Fibroblast of villous mesenchyme (primary cell): ENCODE data around the gene MAGI1. TPM values are rescaled to one million over a fixed set of nuclear protein-coding genes. Genes with fewer than 3 reads are reported as not detected.
"Not testable (repeated sequence)": the region's sequence is repeated elsewhere in the genome, so short reads cannot be mapped to it uniquely, and the experiment has no call there.

Experiments used
- DNase-seq: peaks from one replicate; pipeline ENCODE4 v3.0.0-alpha.2; 2010; ENCODE audit warnings: low read depth
- H3K4me3 ChIP-seq: 2 replicates; pipeline ENCODE4 v1.5.1; 2011; ENCODE audit warnings: low read depth, mild to moderate bottlenecking, low read length
- total RNA-seq: library from RNA; depleted of rRNA; stranded (reverse); fragments of >200 nt; gene quantifications from 2 replicates; pipeline ENCODE4 v1.2.3, GENCODE V29; 2012
- TF ChIP-seq, protein P1 (sequence below): IDR thresholded peaks from 2 replicates; pipeline ENCODE4 v1.5.1; 2012; ENCODE audit warnings: low read depth, mild to moderate bottlenecking, low read length; ENCODE audit not compliant: insufficient read depth

The MAGI1 gene
- total RNA-seq, 1 donor, result 20.7 TPM

DNA sequence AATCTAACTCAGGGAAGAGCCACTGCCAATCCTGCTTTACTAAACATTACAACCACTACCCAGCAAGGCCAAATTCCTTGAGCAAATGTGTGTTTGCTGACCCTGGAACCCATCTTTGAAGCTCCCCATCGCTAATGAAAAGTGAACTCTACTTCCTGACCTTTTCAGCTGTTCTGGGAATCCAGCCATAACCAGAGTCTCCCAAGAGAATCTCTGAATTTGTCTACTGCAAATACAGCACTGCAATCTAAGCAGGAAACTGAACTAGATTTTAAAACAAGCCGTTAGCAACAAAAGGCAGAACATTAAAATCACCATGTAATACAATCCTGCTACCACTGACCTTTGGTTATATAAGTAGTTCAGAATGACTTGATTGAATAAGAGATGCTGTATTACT is 309.2 kb downstream of the MAGI1 start:
- DNase-seq, result peak; percentile 78
- TF ChIP-seq, protein P1, sequence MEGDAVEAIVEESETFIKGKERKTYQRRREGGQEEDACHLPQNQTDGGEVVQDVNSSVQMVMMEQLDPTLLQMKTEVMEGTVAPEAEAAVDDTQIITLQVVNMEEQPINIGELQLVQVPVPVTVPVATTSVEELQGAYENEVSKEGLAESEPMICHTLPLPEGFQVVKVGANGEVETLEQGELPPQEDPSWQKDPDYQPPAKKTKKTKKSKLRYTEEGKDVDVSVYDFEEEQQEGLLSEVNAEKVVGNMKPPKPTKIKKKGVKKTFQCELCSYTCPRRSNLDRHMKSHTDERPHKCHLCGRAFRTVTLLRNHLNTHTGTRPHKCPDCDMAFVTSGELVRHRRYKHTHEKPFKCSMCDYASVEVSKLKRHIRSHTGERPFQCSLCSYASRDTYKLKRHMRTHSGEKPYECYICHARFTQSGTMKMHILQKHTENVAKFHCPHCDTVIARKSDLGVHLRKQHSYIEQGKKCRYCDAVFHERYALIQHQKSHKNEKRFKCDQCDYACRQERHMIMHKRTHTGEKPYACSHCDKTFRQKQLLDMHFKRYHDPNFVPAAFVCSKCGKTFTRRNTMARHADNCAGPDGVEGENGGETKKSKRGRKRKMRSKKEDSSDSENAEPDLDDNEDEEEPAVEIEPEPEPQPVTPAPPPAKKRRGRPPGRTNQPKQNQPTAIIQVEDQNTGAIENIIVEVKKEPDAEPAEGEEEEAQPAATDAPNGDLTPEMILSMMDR, result no peak
- H3K4me3 ChIP-seq, result no peak overlapping the region

DNA sequence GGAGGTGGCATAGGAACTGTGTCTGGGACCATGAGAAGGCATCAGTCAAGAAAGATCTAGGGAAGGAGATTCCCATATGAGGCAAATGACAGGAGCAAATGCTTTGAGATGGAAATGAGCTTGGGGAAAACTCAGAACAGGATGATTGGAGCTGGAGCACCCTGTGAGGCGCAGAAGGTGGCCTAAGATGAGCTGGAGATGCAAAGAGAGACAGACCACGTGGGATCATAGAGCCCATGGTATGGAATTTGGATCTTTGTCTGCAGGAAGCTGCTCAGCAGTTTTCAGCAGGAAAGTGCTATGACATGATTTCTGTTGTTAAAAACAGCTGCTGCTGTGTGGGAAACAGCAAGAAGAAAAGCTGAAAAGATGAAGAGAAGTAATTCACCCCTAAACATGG is 310.6 kb downstream of the MAGI1 start:
- no peak overlapping the region for H3K4me3 ChIP-seq
- TF ChIP-seq, protein P1, result no peak
- DNase-seq, result no peak

DNA sequence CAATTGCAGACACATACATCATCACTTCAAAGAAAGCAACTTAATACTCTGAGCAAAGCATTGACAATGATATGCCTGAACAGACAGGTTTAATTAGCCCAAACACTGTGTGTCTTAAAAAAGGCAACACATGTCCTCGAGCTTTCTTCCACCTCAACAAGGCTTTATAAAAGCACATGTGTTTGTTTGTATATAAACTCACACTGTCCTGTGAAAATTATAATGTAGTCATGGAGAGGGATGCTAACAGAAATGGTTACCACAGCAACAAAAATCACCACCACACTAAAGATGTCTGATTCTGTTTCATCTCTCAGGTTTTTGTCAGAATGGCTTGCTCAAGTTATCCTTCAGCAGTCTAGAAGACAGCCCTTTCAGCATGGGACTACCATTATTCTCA is 314.7 kb downstream of the MAGI1 start:
- TF ChIP-seq, protein P1, result no peak
- H3K4me3 ChIP-seq, result no peak overlapping the region
- DNase-seq, result no peak

DNA sequence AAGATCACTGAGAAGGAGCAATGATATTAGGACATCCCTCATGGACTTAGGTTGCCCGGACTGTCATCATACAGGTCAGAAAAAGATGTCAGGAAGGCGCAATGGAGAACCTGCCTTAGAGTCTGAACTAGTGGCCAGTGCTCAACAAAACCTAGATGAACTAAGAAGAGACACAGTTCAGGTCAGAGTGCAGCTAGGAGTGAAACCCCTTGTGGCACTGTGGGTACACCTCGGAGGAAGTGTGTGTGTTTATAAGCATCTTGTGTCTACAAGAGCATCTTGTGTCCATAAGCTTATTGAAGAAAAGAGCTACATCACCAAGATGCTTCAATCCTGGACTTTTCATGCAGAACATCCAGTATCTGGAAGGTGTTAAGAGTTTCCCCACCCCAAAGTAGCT is 315.7 kb downstream of the MAGI1 start:
- no peak for DNase-seq
- H3K4me3 ChIP-seq, result no peak overlapping the region

DNA sequence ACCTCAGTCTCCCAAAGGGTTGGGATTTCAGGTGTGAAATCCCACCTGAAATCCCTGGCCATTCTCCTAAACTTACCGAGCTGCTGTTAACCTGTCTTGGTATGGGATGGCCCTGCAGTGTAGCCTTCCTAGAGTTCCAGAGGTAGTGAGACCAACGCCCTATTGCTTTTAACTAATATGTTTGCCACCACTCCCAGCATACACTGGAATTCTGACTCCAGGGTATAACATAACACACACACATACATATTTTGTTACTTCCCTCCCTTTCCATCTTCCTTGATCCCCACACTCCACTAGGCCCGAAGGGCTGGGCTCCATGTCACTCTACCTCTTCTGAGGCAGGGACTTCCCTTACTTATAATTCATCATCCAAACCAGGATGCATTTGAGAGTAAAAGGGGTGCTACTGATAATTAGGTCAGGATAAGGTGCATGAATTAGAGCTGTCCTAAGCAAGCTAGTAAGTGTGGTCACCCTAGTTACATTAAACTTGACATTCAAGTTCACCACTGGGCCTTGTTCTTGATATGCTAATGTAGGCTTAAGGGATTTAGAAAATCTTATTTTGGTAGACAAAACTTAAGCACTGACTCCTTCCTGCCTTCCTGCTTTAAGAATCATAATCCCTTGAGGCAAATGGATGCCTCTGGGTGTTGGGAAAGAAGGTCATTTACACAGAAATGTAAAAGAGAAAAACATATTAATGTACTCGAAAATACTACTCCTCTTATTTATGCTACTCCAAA is 317.6 kb downstream of the MAGI1 start:
- TF ChIP-seq, protein P1, result no peak
- H3K4me3 ChIP-seq, result no peak overlapping the region
- DNase-seq, result peak; percentile 13

More for the DNA sequence above, 315.7 kb downstream of the MAGI1 start:
- TF ChIP-seq, protein P1, result no peak

DNA sequence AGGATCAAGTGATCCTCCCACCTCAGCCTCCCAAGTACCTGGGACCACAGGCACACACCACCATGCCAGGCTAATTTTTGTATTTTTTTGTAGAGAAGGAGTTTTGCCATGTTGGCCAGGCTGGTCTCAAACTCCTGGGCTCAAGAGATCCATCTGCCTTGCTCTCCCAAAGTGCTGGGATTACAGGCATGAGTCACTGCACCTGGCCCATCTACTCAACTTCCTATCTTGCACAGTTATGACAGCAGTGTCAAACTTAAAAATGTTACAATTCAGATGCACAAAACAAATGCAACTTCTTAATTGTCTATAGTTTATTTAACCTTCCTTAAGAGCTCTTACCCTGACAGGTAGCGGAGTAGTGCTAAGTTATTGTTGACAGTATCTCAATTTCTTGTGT is 319.1 kb downstream of the MAGI1 start:
- not testable (repeated sequence) for DNase-seq, H3K4me3 ChIP-seq

DNA sequence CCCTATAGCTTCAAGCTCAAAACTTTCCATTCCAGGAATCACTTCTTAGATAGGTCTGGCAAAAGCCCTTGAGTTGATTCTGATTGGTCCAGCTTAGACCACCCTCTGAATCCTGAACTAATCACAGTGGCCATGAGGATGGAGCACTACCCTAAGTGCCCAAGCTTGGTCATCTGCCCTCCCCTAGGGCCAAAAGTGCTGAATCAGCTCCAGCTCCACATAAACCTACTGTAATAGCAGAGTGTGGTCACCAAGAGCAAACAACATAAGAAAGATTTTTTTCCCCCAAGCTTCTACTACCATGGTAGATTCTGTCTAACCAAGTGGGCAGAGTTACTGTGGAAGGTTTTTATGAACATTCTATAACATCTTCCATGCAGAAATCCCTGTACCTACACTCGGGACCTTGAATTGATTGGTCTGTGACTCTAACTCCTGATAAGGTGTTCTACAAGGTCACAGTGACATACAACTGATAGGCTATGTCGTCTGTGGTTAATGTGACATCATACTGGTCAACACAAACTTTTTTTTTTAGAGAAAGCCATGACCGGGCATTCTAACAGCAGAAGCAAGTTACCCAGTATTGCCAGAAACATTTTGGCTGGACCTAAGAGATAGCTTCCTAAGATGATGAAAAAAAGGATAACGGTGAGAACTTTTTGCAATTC is 320.9 kb downstream of the MAGI1 start:
- no peak for DNase-seq
- H3K4me3 ChIP-seq, result no peak overlapping the region
- TF ChIP-seq, protein P1, result no peak
